OCI-LY3 (cell line): Measurements from ENCODE around the gene CREB3L2.

Experiments
- H2AFZ ChIP-seq: fragments of 200-600, 300-600 bp; shearing (Covaris generic); 2 replicates; pipeline ENCODE4 v1.6.0; 2014; ENCODE audit warnings: antibody characterized with exemption, low read depth, low read length
- H3K27ac ChIP-seq: fragments of 200-600, 300-600 bp; sonication (generic); 2 replicates; pipeline ENCODE4 v1.5.1; 2014; ENCODE audit warnings: mild to moderate bottlenecking, low read length, moderate library complexity, mixed read lengths
- H3K27me3 ChIP-seq: fragments of 200-600, 300-600 bp; sonication (generic); 2 replicates; pipeline ENCODE4 v1.6.1; 2014; ENCODE audit warnings: low read depth, low read length, mixed read lengths
- H3K36me3 ChIP-seq: fragments of 200-600, 300-600 bp; sonication (generic); replicated peaks from 2 replicates; pipeline ENCODE3; 2014; ENCODE audit warnings: low read depth, low read length, mixed read lengths
- H3K4me1 ChIP-seq: fragments of 300-600, 200-600 bp; sonication (generic); 2 replicates; pipeline ENCODE4 v1.6.1; 2014; ENCODE audit warnings: low read length, mixed read lengths
- H3K4me2 ChIP-seq: fragments of 200-600, 300-600 bp; sonication (generic); 2 replicates; pipeline ENCODE4 v1.6.1; 2014; ENCODE audit warnings: low read length, mixed read lengths
- H3K4me3 ChIP-seq: fragments of 300-600, 200-600 bp; sonication (generic); 2 replicates; pipeline ENCODE4 v1.5.1; 2014; ENCODE audit warnings: antibody characterized with exemption, mild to moderate bottlenecking, low read length, moderate library complexity
- H3K79me2 ChIP-seq: fragments of 300-600, 200-600 bp; shearing (Covaris generic); 2 replicates; pipeline ENCODE4 v1.6.1; 2014; ENCODE audit warnings: mild to moderate bottlenecking, low read length, mixed read lengths
- H3K9ac ChIP-seq: fragments of 300-600, 200-600 bp; shearing (Covaris generic); 2 replicates; pipeline ENCODE4 v1.6.0; 2014; ENCODE audit warnings: mild to moderate bottlenecking, low read length, moderate library complexity
- H3K9me3 ChIP-seq: fragments of 200-600, 300-600 bp; shearing (Covaris generic); 2 replicates; pipeline ENCODE4 v1.6.1; 2014; ENCODE audit warnings: low read length, mixed read lengths; ENCODE audit not compliant: insufficient read depth
- H4K20me1 ChIP-seq: fragments of 200-600, 300-600 bp; sonication (generic); 2 replicates; pipeline ENCODE4 v1.6.1; 2016; ENCODE audit warnings: low read length, mixed read lengths; ENCODE audit not compliant: insufficient read depth
- CTCF ChIP-seq: fragments of 200-600, 300-600 bp; sonication (generic); IDR thresholded peaks from 2 replicates; pipeline ENCODE4 v1.5.1; 2014; ENCODE audit warnings: antibody characterized with exemption, low read length, low read depth
- EZH2phosphoT487 ChIP-seq: fragments of 200-600 bp; shearing (Covaris generic); IDR thresholded peaks from 2 replicates; pipeline ENCODE4 v1.6.1; 2018; ENCODE audit warnings: antibody characterized with exemption, mixed run types, low read depth

CREB3L2 gene

GRCh38 chr7:137838706-137839315 is 163.1 kb downstream of the CREB3L2 start:
- no peaks in the 10 kb centered on the region for H4K20me1 ChIP-seq
- H3K9ac ChIP-seq: no peak overlapping the region
- no peak overlapping the region for H3K4me3 ChIP-seq
- H3K36me3 ChIP-seq: peaks cover 22% of the 10 kb centered on the region
- no peaks in the 10 kb centered on the region for H3K79me2 ChIP-seq
- no peak overlapping the region for H3K4me2 ChIP-seq
- H3K27ac ChIP-seq: no peak overlapping the region
- H3K9me3 ChIP-seq: no peaks in the 10 kb centered on the region
- H3K4me1 ChIP-seq: peaks cover 13% of the 10 kb centered on the region
- no peak for TF ChIP-seq EZH2phosphoT487
- no peak for TF ChIP-seq CTCF
- no peak overlapping the region for H2AFZ ChIP-seq
- no peaks in the 10 kb centered on the region for H3K27me3 ChIP-seq

- H3K4me2 ChIP-seq: peak overlapping the region; percentile 29
- H4K20me1 ChIP-seq: no peaks in the 10 kb centered on the region
- no peak for TF ChIP-seq EZH2phosphoT487
- no peak for TF ChIP-seq CTCF
- H3K9ac ChIP-seq: no peak overlapping the region
- no peaks in the 10 kb centered on the region for H3K79me2 ChIP-seq
- peaks cover 33% of the 10 kb centered on the region for H3K36me3 ChIP-seq
- H3K9me3 ChIP-seq: peaks cover 3% of the 10 kb centered on the region; the same call in 1 of the 2 replicates
- H3K27me3 ChIP-seq: no peaks in the 10 kb centered on the region
- H3K4me1 ChIP-seq: peaks cover 13% of the 10 kb centered on the region
- no peak overlapping the region for H3K4me3 ChIP-seq
- no peak overlapping the region for H2AFZ ChIP-seq
- H3K27ac ChIP-seq: no peak overlapping the region
Measured at GRCh38 chr7:137836541-137836940, 165.3 kb downstream of the CREB3L2 start.

GRCh38 chr7:137836113-137836509 is 165.8 kb downstream of the CREB3L2 start:
- Histone ChIP-seq H3K27ac (no peak overlapping the region), H3K4me3 (no peak overlapping the region), H3K27me3 (no peaks in the 10 kb centered on the region), H3K4me1 (peaks cover 13% of the 10 kb centered on the region), H3K79me2 (no peaks in the 10 kb centered on the region), H3K9ac (no peak overlapping the region), H3K36me3 (peaks cover 35% of the 10 kb centered on the region), H4K20me1 (no peaks in the 10 kb centered on the region), H3K4me2 (no peak overlapping the region), H2AFZ (no peak overlapping the region), H3K9me3 (peaks cover 3% of the 10 kb centered on the region; the same call in 1 of the 2 replicates)
- no peak for TF ChIP-seq EZH2phosphoT487
- no peak for TF ChIP-seq CTCF

GRCh38 chr7:137835486-137836112 is 166.3 kb downstream of the CREB3L2 start:
- Histone ChIP-seq H2AFZ (no peak overlapping the region), H3K9me3 (peaks cover 3% of the 10 kb centered on the region; the same call in 1 of the 2 replicates), H3K79me2 (no peaks in the 10 kb centered on the region), H4K20me1 (no peaks in the 10 kb centered on the region), H3K36me3 (peaks cover 36% of the 10 kb centered on the region), H3K27me3 (no peaks in the 10 kb centered on the region), H3K9ac (no peak overlapping the region), H3K4me1 (peaks cover 13% of the 10 kb centered on the region), H3K4me2 (no peak overlapping the region), H3K27ac (no peak overlapping the region), H3K4me3 (no peak overlapping the region)
- TF ChIP-seq EZH2phosphoT487 (no peak), CTCF (no peak)
